HFF-Myc (cell line): ENCODE data around the gene ZNF516.

Experiments
- DNase-seq: peaks from one replicate; pipeline ENCODE4 v3.0.0-alpha.2; 2011; ENCODE audit warnings: low read depth; ENCODE audit errors: extremely low read depth
- H3K4me3 ChIP-seq: replicated peaks from 2 replicates; pipeline ENCODE4 v1.5.1; 2011; ENCODE audit warnings: low read depth, mild to moderate bottlenecking, control low read depth, low read length
- CTCF ChIP-seq: IDR thresholded peaks from 2 replicates; pipeline ENCODE4 v1.5.1; 2012; ENCODE audit warnings: mild to moderate bottlenecking, low read depth, low read length, control low read depth; ENCODE audit errors: missing control alignments

Gene ZNF516

GRCh38 chr18:76347341-76347740 is 147.7 kb downstream of the ZNF516 start:
- TF ChIP-seq CTCF = no peak
- H3K4me3 ChIP-seq = no peak overlapping the region
- DNase-seq = no peak

GRCh38 chr18:76346490-76347130 is 148.4 kb downstream of the ZNF516 start:
- no peak overlapping the region for H3K4me3 ChIP-seq
- DNase-seq = no peak
- no peak for TF ChIP-seq CTCF

- no peak for TF ChIP-seq CTCF
- H3K4me3 ChIP-seq = no peak overlapping the region
- DNase-seq = no peak
These were observed 149.1 kb downstream of the ZNF516 start for GRCh38 chr18:76345901-76346300.

GRCh38 chr18:76343938-76344569 is 151.0 kb downstream of the ZNF516 start:
- no peak for DNase-seq
- no peak overlapping the region for H3K4me3 ChIP-seq
- TF ChIP-seq CTCF = no peak

- no peak for DNase-seq
- H3K4me3 ChIP-seq = no peak overlapping the region
- TF ChIP-seq CTCF = no peak
These were observed 154.6 kb downstream of the ZNF516 start for GRCh38 chr18:76340410-76340809.

GRCh38 chr18:76339246-76339620 is 155.8 kb downstream of the ZNF516 start:
- no peak for DNase-seq
- H3K4me3 ChIP-seq = no peak overlapping the region
- no peak for TF ChIP-seq CTCF
